NB4 (cell line): Measurements from ENCODE around the gene NACA2.
"Not testable (repeated sequence)": the region's sequence is repeated elsewhere in the genome, so short reads cannot be mapped to it uniquely, and the experiment has no call there.

Experiments
- DNase-seq: peaks from one replicate; pipeline ENCODE4 v3.0.0; 2010; ENCODE audit warnings: low read depth
- H3K4me3 ChIP-seq: one replicate; pipeline ENCODE4 v1.5.1; 2011; ENCODE audit warnings: mild to moderate bottlenecking, low read depth, low read length, moderate library complexity
- MYC ChIP-seq: IDR thresholded peaks from 2 replicates; pipeline ENCODE4 v1.6.1; 2011; ENCODE audit warnings: low read depth, low read length
- POLR2A ChIP-seq: IDR thresholded peaks from 2 replicates; pipeline ENCODE4 v1.6.1; 2011; ENCODE audit warnings: mild to moderate bottlenecking; ENCODE audit not compliant: insufficient read length; ENCODE audit errors: extremely low read depth
- TF ChIP-seq, protein P1 (sequence below): IDR thresholded peaks from one replicate; pipeline ENCODE4 v1.5.1; 2012; ENCODE audit warnings: low read depth, low read length
- TF ChIP-seq, protein P2 (sequence below): IDR thresholded peaks from 2 replicates; pipeline ENCODE4 v1.6.1; 2011; ENCODE audit warnings: low read depth, low read length

NACA2 gene

DNA sequence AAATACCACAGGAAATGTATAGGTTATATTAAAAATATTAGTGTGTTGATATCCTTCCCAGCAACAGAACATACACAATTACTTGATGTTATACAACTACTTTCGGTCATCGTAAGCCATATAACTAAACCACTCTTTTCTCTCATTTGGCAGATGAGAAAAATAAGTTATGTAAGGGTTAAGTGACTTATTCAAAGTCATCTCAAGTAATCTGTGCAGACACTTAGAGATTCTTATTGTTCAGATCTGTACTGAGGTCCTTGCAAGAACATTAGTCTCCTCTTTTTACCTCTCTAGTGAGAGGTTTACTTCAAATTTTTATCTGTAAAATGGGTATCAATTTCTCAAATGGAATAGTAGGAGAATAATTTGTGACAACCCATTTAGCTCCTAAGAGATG, 15.0 kb downstream of the NACA2 start:
- DNase-seq: no peak
- no peak overlapping the region for H3K4me3 ChIP-seq
- TF ChIP-seq, protein P1, sequence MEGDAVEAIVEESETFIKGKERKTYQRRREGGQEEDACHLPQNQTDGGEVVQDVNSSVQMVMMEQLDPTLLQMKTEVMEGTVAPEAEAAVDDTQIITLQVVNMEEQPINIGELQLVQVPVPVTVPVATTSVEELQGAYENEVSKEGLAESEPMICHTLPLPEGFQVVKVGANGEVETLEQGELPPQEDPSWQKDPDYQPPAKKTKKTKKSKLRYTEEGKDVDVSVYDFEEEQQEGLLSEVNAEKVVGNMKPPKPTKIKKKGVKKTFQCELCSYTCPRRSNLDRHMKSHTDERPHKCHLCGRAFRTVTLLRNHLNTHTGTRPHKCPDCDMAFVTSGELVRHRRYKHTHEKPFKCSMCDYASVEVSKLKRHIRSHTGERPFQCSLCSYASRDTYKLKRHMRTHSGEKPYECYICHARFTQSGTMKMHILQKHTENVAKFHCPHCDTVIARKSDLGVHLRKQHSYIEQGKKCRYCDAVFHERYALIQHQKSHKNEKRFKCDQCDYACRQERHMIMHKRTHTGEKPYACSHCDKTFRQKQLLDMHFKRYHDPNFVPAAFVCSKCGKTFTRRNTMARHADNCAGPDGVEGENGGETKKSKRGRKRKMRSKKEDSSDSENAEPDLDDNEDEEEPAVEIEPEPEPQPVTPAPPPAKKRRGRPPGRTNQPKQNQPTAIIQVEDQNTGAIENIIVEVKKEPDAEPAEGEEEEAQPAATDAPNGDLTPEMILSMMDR: no peak
- TF ChIP-seq MYC: no peak
- TF ChIP-seq POLR2A: no peak
- TF ChIP-seq, protein P2, sequence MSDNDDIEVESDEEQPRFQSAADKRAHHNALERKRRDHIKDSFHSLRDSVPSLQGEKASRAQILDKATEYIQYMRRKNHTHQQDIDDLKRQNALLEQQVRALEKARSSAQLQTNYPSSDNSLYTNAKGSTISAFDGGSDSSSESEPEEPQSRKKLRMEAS: no peak

DNA sequence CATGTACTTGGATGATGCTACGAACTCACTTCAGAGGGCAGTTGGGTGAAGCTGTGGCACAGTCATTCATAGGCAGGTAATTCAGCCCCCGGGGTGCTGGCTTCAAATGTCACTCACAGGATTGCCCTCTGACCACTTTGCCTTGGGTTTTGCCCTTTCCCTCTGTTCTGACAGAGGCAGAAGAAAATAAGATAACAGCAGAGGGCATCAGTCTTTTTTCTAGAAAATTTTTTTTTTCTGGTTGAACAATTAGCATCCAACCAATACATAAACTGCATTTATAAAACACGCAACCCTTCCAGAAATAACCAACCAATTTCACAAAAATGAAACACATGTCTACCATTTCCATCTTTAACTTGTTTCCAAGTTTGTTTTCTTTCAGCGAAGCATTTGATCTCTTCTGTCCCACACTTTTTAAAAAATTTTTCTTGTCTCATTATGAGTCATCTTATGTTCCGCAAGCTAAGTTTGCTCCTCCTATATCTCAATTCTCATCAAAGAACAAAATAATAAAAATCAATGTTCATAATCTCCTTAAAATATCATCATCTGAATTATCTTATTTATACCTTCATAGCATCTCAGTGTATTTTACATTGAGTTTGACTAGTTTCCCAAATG, 15.6 kb downstream of the NACA2 start:
- TF ChIP-seq, protein P1: no peak
- TF ChIP-seq, protein P2: no peak
- no peak for TF ChIP-seq POLR2A
- no peak for TF ChIP-seq MYC
- DNase-seq: no peak

DNA sequence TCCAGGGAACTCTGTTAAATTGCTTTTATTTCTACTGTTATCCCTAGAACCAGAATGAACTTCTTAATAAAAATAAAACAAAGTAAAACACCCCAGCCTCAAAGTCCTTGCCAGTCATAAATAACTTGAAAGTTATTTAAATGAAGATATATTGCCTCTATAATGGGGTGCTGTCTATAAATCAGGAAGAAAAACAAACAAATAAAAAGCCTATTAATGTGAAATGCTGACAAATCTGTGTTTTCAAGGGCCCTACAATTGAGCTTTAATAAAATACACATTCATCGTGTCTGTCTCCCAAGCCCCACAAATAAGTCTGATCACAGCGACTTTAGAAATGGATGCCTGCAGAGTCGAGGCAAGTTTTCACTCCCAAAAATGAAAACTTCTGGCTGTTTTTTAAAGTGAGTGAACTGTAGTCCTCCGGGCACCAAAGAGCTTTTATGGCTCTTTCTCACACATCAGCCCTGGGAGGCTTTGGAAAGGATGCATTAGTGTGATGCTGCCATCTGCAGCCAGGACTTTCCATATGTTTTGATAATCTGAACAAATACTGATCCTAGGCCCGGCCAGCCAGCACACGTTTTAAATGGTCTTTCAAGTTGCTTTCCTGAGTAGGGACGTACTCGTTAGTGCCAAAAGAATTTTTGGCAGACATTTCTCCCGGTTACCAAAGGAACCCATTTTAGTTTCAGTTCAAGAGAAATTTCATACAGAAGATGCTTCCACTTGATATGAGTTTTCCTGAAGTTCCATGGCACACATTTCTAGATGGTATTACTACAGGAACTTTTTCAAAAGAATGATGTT, 16.3 kb downstream of the NACA2 start:
- TF ChIP-seq, protein P2: no peak
- TF ChIP-seq POLR2A (no peak), MYC (no peak)
- TF ChIP-seq, protein P1: no peak
- no peak overlapping the region for H3K4me3 ChIP-seq
- DNase-seq: peak; percentile 16

More for the DNA sequence above, 15.6 kb downstream of the NACA2 start:
- H3K4me3 ChIP-seq: no peak overlapping the region

DNA sequence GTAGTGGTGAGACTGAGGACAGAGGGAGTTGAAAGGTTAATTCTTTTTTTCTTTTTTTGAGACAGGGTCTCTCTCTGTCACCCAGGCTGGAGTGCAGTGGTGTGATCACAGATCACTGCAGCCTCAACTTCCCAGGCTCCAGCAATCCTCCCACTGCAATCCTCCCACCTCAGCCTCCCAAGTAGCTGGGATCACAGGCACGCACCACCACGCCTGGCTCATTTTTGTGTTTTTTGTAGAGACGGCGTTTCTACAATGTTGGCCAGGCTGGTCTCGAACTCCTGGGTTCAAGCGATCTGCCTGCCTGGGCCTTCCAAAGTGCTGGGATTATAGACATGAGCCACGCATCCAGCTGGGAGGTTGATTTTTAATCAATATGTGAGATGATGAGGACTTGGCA, 18.5 kb downstream of the NACA2 start:
- H3K4me3 ChIP-seq, DNase-seq: not testable (repeated sequence)

DNA sequence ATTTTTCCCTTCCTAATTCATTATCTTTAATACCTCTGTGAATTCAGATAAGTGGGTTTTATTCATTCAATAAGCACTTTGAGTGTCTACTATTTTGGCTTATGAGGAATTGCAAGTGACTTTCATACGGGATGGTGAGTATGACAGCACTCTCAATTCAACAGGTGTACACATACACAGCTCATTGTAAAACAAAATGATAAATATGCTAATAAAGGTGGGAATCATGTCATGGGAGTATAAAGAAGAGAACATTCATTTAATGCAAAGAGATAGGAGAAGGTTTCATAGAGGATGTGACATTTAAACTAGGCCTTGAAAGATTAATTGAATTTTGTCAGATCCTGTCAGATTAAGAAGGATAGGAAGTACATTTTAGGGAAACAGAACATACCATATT, 19.4 kb downstream of the NACA2 start:
- no peak for DNase-seq
- TF ChIP-seq, protein P1: no peak
- no peak for TF ChIP-seq POLR2A
- TF ChIP-seq MYC: no peak
- TF ChIP-seq, protein P2: no peak
- no peak overlapping the region for H3K4me3 ChIP-seq

DNA sequence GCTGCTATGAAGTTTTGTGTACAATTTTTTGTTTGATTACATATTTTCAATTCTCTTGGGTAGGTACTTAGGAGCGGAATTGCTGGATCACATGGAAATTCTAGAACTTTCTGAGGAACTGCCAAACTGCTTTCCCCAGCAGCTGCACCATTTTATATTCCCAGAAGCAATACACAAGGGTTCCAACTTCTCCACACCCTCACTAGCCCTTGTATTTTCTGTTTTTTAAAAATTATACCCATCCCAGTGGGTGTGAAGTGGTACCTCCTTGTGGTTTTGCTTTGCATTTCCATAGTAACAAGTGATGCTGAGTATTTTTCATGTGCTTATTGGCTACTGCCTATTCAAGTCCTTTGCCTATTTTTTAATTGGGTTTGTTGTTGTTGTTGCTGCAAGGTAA, 20.9 kb downstream of the NACA2 start:
- TF ChIP-seq POLR2A (no peak), MYC (no peak)
- TF ChIP-seq, protein P1: no peak
- TF ChIP-seq, protein P2: no peak
- DNase-seq: no peak
- no peak overlapping the region for H3K4me3 ChIP-seq

DNA sequence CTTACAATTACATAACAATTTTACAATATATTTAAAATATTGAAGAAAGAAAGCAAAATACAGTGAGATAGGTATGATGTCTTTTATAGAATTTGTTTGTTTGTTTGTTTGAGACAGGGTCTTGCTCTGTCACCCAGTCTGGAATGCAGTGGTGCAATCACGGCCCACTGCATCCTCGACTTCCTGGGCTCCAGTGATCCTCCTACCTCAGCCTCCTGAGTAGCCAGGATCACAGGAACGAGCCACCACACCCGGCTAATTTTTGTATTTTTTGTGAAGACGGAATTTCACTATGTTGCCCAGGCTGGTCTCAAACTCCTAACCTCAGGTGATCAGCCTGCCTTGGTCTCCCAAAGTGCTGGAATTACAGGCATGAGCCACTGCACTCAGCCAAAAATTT, 21.5 kb downstream of the NACA2 start:
- H3K4me3 ChIP-seq, DNase-seq: not testable (repeated sequence)
